ENCODE results near the gene BCAS3.

GRCh38 chr17:61122326-61122913, 444.8 kb downstream of the BCAS3 start:
- TF ChIP-seq ZFP3 (CRISPR knock-in tag; IDR thresholded peaks at IDR 0.05) (no peak), GLIS3 (CRISPR knock-in tag; IDR thresholded peaks at IDR 0.05) (no peak)
